Nephron progenitor cell (in vitro differentiated cells): Measurements from ENCODE around the gene IL2.

Experiments
- DNase-seq: peaks from one replicate; pipeline ENCODE4 v3.0.0; 2021
- H3K27ac Mint-ChIP-seq: 2 replicates; pipeline ENCODE4 v1.8.0; 2021; ENCODE audit warnings: mild to moderate bottlenecking, moderate library complexity, mixed read lengths
- H3K27me3 Mint-ChIP-seq: 2 replicates; pipeline ENCODE4 v1.8.0; 2021; ENCODE audit warnings: mild to moderate bottlenecking, low read depth, mixed read lengths; ENCODE audit not compliant: poor library complexity
- H3K36me3 Mint-ChIP-seq: 2 replicates; pipeline ENCODE4 v1.8.0; 2021; ENCODE audit warnings: low read depth, mixed read lengths
- H3K4me1 Mint-ChIP-seq: 2 replicates; pipeline ENCODE4 v1.8.0; 2021; ENCODE audit warnings: mixed read lengths
- H3K4me3 Mint-ChIP-seq: 2 replicates; pipeline ENCODE4 v1.8.0; 2021; ENCODE audit warnings: mild to moderate bottlenecking, moderate library complexity, mixed read lengths
- H3K9me3 Mint-ChIP-seq: 2 replicates; pipeline ENCODE4 v1.8.0; 2021; ENCODE audit warnings: mild to moderate bottlenecking, moderate library complexity, mixed read lengths
- TF ChIP-seq, protein P1 (sequence below): fragments of 200-600 bp; sonication (generic); IDR thresholded peaks from 2 replicates; pipeline ENCODE4 v1.5.0; 2021; ENCODE audit warnings: antibody characterized with exemption

IL2 gene

DNA sequence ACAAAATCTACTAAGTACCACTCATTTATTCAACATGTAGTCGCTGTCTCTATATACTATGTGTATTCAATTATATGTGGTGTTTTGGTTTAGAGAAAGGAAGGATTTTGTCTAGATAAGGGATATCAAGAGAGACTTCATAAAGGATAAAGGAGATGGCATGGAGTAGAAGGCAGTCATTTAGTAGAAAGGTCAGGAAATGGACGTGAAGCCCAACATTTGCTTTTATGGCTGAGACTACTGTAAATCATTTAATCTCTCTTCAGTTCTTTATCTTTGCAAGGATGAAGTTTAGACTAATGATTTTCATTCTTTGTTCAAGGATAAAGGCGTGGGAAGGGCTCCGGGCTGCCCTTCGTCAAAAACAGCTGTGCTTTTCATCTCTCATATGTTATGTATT is 25.2 kb downstream of the IL2 start:
- no peaks in the 10 kb centered on the region for H3K4me1 Mint-ChIP-seq
- DNase-seq = no peak
- H3K4me3 Mint-ChIP-seq = no peak overlapping the region
- H3K9me3 Mint-ChIP-seq = no peaks in the 10 kb centered on the region
- TF ChIP-seq, protein P1, sequence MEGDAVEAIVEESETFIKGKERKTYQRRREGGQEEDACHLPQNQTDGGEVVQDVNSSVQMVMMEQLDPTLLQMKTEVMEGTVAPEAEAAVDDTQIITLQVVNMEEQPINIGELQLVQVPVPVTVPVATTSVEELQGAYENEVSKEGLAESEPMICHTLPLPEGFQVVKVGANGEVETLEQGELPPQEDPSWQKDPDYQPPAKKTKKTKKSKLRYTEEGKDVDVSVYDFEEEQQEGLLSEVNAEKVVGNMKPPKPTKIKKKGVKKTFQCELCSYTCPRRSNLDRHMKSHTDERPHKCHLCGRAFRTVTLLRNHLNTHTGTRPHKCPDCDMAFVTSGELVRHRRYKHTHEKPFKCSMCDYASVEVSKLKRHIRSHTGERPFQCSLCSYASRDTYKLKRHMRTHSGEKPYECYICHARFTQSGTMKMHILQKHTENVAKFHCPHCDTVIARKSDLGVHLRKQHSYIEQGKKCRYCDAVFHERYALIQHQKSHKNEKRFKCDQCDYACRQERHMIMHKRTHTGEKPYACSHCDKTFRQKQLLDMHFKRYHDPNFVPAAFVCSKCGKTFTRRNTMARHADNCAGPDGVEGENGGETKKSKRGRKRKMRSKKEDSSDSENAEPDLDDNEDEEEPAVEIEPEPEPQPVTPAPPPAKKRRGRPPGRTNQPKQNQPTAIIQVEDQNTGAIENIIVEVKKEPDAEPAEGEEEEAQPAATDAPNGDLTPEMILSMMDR = no peak
- H3K27me3 Mint-ChIP-seq = no peaks in the 10 kb centered on the region
- no peaks in the 10 kb centered on the region for H3K36me3 Mint-ChIP-seq
- H3K27ac Mint-ChIP-seq = no peak overlapping the region

DNA sequence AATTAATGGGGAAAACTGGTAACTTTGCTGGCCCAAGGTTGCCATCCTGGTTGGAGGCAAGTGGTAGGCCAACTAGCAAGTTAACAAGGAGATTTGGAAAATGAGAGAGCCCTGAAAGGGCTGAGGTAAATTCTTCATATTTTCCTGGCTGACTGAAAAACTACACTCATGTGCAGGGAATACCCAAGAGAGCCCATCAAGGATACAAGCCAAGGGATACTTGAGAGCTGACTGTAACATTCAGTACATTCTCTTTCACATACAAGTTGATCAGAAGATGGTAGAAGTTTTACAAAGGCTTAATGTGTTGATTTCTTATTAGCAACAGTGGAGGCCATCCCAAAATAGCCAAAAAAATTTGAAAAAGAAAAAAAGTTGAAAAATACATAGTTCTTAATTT is 33.3 kb downstream of the IL2 start:
- peaks cover 3% of the 10 kb centered on the region for H3K27me3 Mint-ChIP-seq
- no peaks in the 10 kb centered on the region for H3K9me3 Mint-ChIP-seq
- H3K36me3 Mint-ChIP-seq = no peaks in the 10 kb centered on the region
- H3K4me1 Mint-ChIP-seq = no peaks in the 10 kb centered on the region
- no peak overlapping the region for H3K27ac Mint-ChIP-seq
- TF ChIP-seq, protein P1 = no peak
- no peak for DNase-seq
- H3K4me3 Mint-ChIP-seq = no peak overlapping the region

DNA sequence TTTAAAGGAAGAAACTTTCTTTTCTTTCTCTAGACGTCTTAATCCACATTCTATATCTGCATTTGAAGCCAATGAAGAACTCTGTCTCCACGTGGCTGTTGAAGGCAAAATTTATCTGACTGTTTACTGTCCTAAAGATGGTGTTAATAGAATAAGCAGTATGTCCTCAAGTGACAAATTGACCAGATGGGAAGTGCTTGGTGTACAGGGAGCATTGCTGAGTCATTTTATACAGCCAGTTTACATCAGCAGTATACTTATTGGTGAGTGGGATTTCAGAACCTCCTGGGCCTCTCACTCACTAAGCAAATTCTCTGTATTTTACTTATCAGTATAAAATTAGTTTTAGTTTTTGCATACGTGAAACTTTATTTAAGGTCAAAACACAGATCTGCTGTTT is 44.0 kb downstream of the IL2 start:
- DNase-seq = no peak
- Mint-ChIP-seq H3K9me3 (no peaks in the 10 kb centered on the region), H3K4me3 (no peak overlapping the region), H3K36me3 (no peaks in the 10 kb centered on the region), H3K27ac (no peak overlapping the region), H3K4me1 (no peaks in the 10 kb centered on the region), H3K27me3 (peaks cover 5% of the 10 kb centered on the region)
- TF ChIP-seq, protein P1 = no peak

DNA sequence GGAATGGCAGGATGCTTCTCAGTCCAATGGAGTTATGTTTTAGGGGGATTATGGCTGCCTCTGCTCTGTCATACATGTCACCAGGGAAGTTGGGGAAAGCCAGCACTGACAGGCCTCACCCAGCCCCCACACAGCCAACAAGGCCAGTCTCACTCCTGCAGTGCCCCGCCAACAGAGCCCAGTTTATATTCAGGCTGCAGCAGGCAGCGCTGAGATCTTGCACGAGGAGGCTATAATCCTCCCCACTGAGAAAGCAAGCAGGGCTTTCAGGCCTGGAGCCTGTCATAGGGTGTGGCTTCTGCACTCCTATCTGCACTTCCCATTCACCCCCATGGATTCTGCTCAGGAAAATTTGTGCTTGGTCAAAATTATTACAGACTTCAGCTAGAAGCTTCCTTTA is 52.7 kb downstream of the IL2 start:
- H3K36me3 Mint-ChIP-seq = no peaks in the 10 kb centered on the region
- H3K4me3 Mint-ChIP-seq = no peak overlapping the region
- no peak for DNase-seq
- H3K9me3 Mint-ChIP-seq = no peaks in the 10 kb centered on the region
- H3K27me3 Mint-ChIP-seq = no peaks in the 10 kb centered on the region
- H3K4me1 Mint-ChIP-seq = no peaks in the 10 kb centered on the region
- no peak overlapping the region for H3K27ac Mint-ChIP-seq
- TF ChIP-seq, protein P1 = no peak
